Non-pigmented ciliary epithelial cell (primary cell): ENCODE measurements around the gene LMF1.
"Not testable (repeated sequence)": the region's sequence is repeated elsewhere in the genome, so short reads cannot be mapped to it uniquely, and the experiment has no call there.

Experiments used
- DNase-seq: peaks from one replicate; pipeline ENCODE4 v3.0.0-alpha.2; 2010; ENCODE audit warnings: low read depth

Gene LMF1

GRCh38 chr16:869823-870641, 100.8 kb downstream of the LMF1 start:
- no peak for DNase-seq

GRCh38 chr16:868846-869822, 101.7 kb downstream of the LMF1 start:
- no peak for DNase-seq

- DNase-seq = no peak
Measured at GRCh38 chr16:868386-868755, 102.4 kb downstream of the LMF1 start.

GRCh38 chr16:867421-868385, 103.1 kb downstream of the LMF1 start:
- DNase-seq = no peak

GRCh38 chr16:866252-866896, 104.4 kb downstream of the LMF1 start:
- DNase-seq = no peak

GRCh38 chr16:865026-865425, 105.8 kb downstream of the LMF1 start:
- DNase-seq = no peak

GRCh38 chr16:861446-861845, 109.3 kb downstream of the LMF1 start:
- no peak for DNase-seq

GRCh38 chr16:860891-861290, 109.9 kb downstream of the LMF1 start:
- DNase-seq = no peak

- not testable (repeated sequence) for DNase-seq
Measured at GRCh38 chr16:858971-859370, 111.8 kb downstream of the LMF1 start.

GRCh38 chr16:858441-858840, 112.3 kb downstream of the LMF1 start:
- DNase-seq = not testable (repeated sequence)

- DNase-seq = no peak
Measured at GRCh38 chr16:856811-857210, 114.0 kb downstream of the LMF1 start.

GRCh38 chr16:856101-856500, 114.7 kb downstream of the LMF1 start:
- DNase-seq = no peak

GRCh38 chr16:855471-855870, 115.3 kb downstream of the LMF1 start:
- no peak for DNase-seq

GRCh38 chr16:854808-855410, 115.9 kb downstream of the LMF1 start:
- no peak for DNase-seq

GRCh38 chr16:853981-854807, 116.6 kb downstream of the LMF1 start:
- no peak for DNase-seq

GRCh38 chr16:853306-853705, 117.5 kb downstream of the LMF1 start:
- DNase-seq = no peak

GRCh38 chr16:852451-853185, 118.2 kb downstream of the LMF1 start:
- DNase-seq = no peak

- DNase-seq = no peak
Measured at GRCh38 chr16:851871-852270, 118.9 kb downstream of the LMF1 start.

GRCh38 chr16:851209-851810, 119.5 kb downstream of the LMF1 start:
- no peak for DNase-seq
